Calu3 (cell line): Measurements from ENCODE around the gene MAD1L1. TPM values are rescaled to one million over a fixed set of nuclear protein-coding genes. Genes with fewer than 3 reads are reported as not detected.

Experiments used
- BruUV-seq: library from RNA; stranded (reverse); fragments of 400-500 nt; replicated peaks from 2 replicates; lab custom pipeline; 2021; lab: Mats Ljungman, UMichigan
- CTCF ChIA-PET: fragments of 300-600 bp; sonication (Branson Sonifier 250); formaldehyde crosslinking; loops from one replicate; lab custom pipeline; 2022; ENCODE audit warnings: antibody characterized with exemption; lab: Charles Lee
- DNase-seq: peaks from one replicate; pipeline ENCODE4 v3.0.0; 2022
- H3K27ac Mint-ChIP-seq: one replicate; pipeline ENCODE4 v1.8.0; 2022; ENCODE audit warnings: mixed read lengths; ENCODE audit not compliant: unreplicated experiment
- H3K27me3 Mint-ChIP-seq: one replicate; pipeline ENCODE4 v1.8.0; 2022; ENCODE audit warnings: mixed read lengths; ENCODE audit not compliant: unreplicated experiment
- H3K36me3 Mint-ChIP-seq: one replicate; pipeline ENCODE4 v1.8.0; 2022; ENCODE audit warnings: mild to moderate bottlenecking, moderate library complexity, mixed read lengths; ENCODE audit not compliant: insufficient read depth, unreplicated experiment
- H3K4me1 Mint-ChIP-seq: one replicate; pipeline ENCODE4 v1.8.0; 2022; ENCODE audit warnings: mild to moderate bottlenecking, low read depth, mixed read lengths; ENCODE audit not compliant: unreplicated experiment
- H3K4me3 Mint-ChIP-seq: one replicate; pipeline ENCODE4 v1.8.0; 2022; ENCODE audit warnings: mild to moderate bottlenecking, low read depth, moderate library complexity, mixed read lengths; ENCODE audit not compliant: unreplicated experiment
- H3K9me3 Mint-ChIP-seq: one replicate; pipeline ENCODE4 v1.8.0; 2022; ENCODE audit warnings: low read depth, mixed read lengths; ENCODE audit not compliant: unreplicated experiment
- intact Hi-C: fragments of 100-400 bp; cut with micrococcal nuclease; formaldehyde crosslinking; loops from one replicate; pipeline ENCODE4 v1.10.0; 2022; ENCODE audit not compliant: unreplicated experiment
- total RNA-seq: library from RNA; stranded (reverse); gene quantifications from 2 replicates; pipeline ENCODE4 v1.2.3, GENCODE V29; 2022
- TF ChIP-seq, protein P1 (sequence below): fragments of 200-600 bp; IDR thresholded peaks from one replicate; pipeline ENCODE4 v1.8.0; 2022; ENCODE audit warnings: antibody characterized with exemption; ENCODE audit not compliant: unreplicated experiment

MAD1L1 gene
- total RNA-seq, 1 experiment from 2014 or later: 86.0 TPM

- H3K4me3 Mint-ChIP-seq: no peak overlapping the region
- no TSS peak for BruUV-seq
- peaks cover 22% of the 10 kb centered on the region for H3K4me1 Mint-ChIP-seq
- intact Hi-C loops: no loop called here
- H3K9me3 Mint-ChIP-seq: no peaks in the 10 kb centered on the region
- TF ChIP-seq, protein P1, sequence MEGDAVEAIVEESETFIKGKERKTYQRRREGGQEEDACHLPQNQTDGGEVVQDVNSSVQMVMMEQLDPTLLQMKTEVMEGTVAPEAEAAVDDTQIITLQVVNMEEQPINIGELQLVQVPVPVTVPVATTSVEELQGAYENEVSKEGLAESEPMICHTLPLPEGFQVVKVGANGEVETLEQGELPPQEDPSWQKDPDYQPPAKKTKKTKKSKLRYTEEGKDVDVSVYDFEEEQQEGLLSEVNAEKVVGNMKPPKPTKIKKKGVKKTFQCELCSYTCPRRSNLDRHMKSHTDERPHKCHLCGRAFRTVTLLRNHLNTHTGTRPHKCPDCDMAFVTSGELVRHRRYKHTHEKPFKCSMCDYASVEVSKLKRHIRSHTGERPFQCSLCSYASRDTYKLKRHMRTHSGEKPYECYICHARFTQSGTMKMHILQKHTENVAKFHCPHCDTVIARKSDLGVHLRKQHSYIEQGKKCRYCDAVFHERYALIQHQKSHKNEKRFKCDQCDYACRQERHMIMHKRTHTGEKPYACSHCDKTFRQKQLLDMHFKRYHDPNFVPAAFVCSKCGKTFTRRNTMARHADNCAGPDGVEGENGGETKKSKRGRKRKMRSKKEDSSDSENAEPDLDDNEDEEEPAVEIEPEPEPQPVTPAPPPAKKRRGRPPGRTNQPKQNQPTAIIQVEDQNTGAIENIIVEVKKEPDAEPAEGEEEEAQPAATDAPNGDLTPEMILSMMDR: no peak
- CTCF ChIA-PET: no interaction called here
- no peaks in the 10 kb centered on the region for H3K27me3 Mint-ChIP-seq
- DNase-seq: no peak
- peaks cover 49% of the 10 kb centered on the region for H3K36me3 Mint-ChIP-seq
- H3K27ac Mint-ChIP-seq: no peak overlapping the region
Observed at GRCh38 chr7:2253021-2253420, 20.3 kb upstream of the MAD1L1 start.

DNA sequence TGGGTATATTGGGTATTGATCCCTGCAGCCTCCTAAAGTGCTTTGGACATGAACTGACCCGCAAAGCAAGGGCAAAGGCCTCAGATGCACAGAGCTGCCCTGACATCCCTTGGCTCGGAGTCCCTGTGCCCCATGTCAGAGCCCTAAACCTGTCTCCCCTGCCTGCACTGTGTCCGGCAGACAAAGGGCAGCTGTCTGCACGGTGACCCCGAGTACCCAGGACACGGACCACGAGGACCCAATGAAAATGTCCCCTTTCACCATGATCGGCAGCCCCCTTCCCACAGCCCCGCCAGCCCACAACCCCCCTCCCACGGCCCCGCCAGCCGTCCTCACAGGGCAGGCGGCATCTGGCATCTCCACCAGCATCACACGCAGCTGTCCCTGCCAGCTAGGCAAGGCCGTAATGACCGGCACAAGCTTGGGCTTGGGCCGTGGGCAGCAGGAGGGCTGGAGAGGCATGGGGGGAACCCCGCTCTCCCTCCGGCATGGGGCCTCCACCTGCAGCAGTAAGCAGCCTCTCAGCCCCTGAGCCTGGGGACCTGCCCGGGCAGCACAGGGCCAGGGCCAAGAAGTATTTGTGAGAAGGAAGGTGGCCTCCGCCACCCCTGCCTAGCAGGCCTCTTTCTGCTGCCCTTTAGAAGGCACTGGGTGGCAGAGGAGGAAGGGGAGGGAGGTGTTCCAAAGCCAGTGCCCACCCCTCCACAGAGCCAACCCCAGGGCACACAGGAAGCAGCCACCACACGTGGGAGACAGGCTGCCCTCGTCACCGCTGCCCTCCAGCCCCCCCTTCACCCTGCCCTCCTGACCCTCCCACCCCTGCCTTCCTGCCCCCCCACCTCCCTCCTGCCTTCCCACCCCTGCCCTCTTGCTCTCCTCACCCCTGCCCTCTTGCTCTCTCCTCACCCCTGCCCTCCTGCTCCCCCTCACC lies 19.4 kb upstream of the MAD1L1 start:
- CTCF ChIA-PET: interaction anchor here (0.7 to 1.4 kb wide), 2 partner anchors 9 to 10 kb away, joined by 3 to 4 read pairs; partner anchors contain the start of genes MRM2 and NUDT1
- no peak for DNase-seq

DNA sequence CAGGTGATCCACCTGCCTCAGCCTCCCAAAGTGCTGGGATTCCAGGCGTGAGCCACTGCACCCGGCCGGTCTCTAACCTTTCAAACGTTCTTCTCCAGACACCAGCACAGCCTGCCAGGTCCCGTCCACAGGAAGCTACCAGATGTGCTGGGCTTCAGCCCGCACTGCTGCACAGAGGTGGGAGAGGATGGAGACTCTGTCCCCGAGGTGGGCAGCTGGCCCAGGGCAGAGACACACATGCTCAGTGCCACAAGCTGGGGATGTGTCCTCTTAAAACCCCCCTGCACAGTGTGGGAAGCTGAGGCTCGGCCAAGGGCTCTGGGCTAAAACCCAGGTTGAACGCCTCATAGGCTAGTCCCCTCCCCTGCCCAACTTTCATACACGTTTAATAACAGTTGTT lies 18.6 kb upstream of the MAD1L1 start:
- no peak for DNase-seq
- no TSS peak for BruUV-seq
- intact Hi-C loops: no loop called here
- Mint-ChIP-seq H3K9me3 (no peaks in the 10 kb centered on the region), H3K27me3 (no peaks in the 10 kb centered on the region), H3K36me3 (peaks cover 48% of the 10 kb centered on the region), H3K4me1 (peaks cover 24% of the 10 kb centered on the region), H3K27ac (no peak overlapping the region), H3K4me3 (no peak overlapping the region)
- TF ChIP-seq, protein P1: no peak
- CTCF ChIA-PET: interaction anchor here (1.4 kb wide), 1 partner anchor 9 kb away, joined by 3 read pairs; no protein-coding TSS in a partner anchor

More for the DNA sequence above, 19.4 kb upstream of the MAD1L1 start:
- no TSS peak for BruUV-seq
- Mint-ChIP-seq H3K36me3 (peaks cover 48% of the 10 kb centered on the region), H3K9me3 (no peaks in the 10 kb centered on the region), H3K4me1 (peaks cover 24% of the 10 kb centered on the region), H3K4me3 (no peak overlapping the region), H3K27ac (no peak overlapping the region), H3K27me3 (no peaks in the 10 kb centered on the region)
- intact Hi-C loops: no loop called here
- TF ChIP-seq, protein P1: no peak

DNA sequence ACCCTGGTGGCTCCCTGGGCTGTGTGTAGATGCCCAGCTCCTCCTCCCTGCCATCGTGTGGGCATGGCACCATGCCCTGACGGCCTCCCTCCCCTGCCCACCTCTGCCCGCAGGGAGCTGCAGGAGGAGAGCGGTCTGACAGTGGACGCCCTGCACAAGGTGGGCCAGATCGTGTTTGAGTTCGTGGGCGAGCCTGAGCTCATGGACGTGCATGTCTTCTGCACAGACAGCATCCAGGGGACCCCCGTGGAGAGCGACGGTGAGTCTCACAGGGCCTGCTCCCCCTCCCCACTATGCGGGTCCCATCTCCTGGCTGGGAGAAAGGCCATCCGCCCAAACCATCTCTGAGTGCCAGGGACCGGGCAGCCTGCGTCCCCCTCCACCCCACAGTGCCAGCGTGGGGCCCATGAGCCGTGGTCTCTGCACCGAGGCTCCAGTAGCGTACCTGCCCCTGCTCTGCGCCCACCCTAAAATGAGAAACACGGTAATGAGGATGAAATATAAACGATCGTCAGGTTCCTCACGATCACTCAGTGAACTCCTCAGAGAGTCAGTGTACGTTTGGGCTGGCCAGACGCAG lies 17.1 kb upstream of the MAD1L1 start:
- Mint-ChIP-seq H3K27ac (no peak overlapping the region), H3K36me3 (peaks cover 38% of the 10 kb centered on the region), H3K4me1 (peaks cover 18% of the 10 kb centered on the region), H3K27me3 (no peaks in the 10 kb centered on the region), H3K9me3 (no peaks in the 10 kb centered on the region), H3K4me3 (no peak overlapping the region)
- CTCF ChIA-PET: interaction anchor here (0.7 to 1.3 kb wide), 2 partner anchors 16 to 64 kb away, joined by 3 read pairs; partner anchors contain the start of gene SNX8
- no TSS peak for BruUV-seq
- intact Hi-C loops: loop anchor here (5.0 kb wide), 1 partner anchor 102 kb away; the partner anchor contains the start of gene EIF3B
- no peak for DNase-seq
- TF ChIP-seq, protein P1: no peak
